KMS-11 (cell line): ENCODE results near the gene SLC25A36.

Experiments
- H2AFZ ChIP-seq: fragments of 200-600 bp; sonication (generic); 2 replicates; pipeline ENCODE4 v1.6.1; 2016; ENCODE audit warnings: antibody characterized with exemption, mixed run types, low read depth
- H3K27ac ChIP-seq: fragments of 200-600 bp; sonication (generic); 2 replicates; pipeline ENCODE4 v1.6.1; 2016; ENCODE audit warnings: mild to moderate bottlenecking, mixed run types
- H3K27me3 ChIP-seq: fragments of 200-600 bp; sonication (generic); 2 replicates; pipeline ENCODE4 v1.6.1; 2017; ENCODE audit warnings: mild to moderate bottlenecking, low read depth, mixed run types, moderate library complexity; ENCODE audit not compliant: insufficient read depth
- H3K36me3 ChIP-seq: fragments of 200-600 bp; sonication (generic); 2 replicates; pipeline ENCODE4 v1.6.1; 2017; ENCODE audit warnings: mild to moderate bottlenecking, mixed run types; ENCODE audit not compliant: insufficient read depth
- H3K4me1 ChIP-seq: fragments of 200-600 bp; sonication (generic); 2 replicates; pipeline ENCODE4 v1.6.1; 2016; ENCODE audit warnings: mild to moderate bottlenecking, low read depth, mixed run types; ENCODE audit not compliant: poor library complexity, severe bottlenecking
- H3K4me2 ChIP-seq: fragments of 200-600 bp; sonication (generic); 2 replicates; pipeline ENCODE4 v1.7.0; 2016; ENCODE audit warnings: mild to moderate bottlenecking, mixed run types
- H3K4me3 ChIP-seq: fragments of 200-600 bp; sonication (generic); IDR thresholded peaks from 2 replicates; pipeline ENCODE4 v1.6.1; 2017; ENCODE audit warnings: low read depth, low read length, mixed read lengths; ENCODE audit not compliant: insufficient read depth
- H3K79me2 ChIP-seq: fragments of 200-600 bp; sonication (generic); 2 replicates; pipeline ENCODE4 v1.6.1; 2016; ENCODE audit warnings: low read depth, mixed run types; ENCODE audit not compliant: insufficient read depth
- H3K9ac ChIP-seq: fragments of 200-600 bp; sonication (generic); 2 replicates; pipeline ENCODE4 v1.6.1; 2016; ENCODE audit warnings: mild to moderate bottlenecking, mixed run types
- H4K20me1 ChIP-seq: fragments of 200-600 bp; sonication (generic); 2 replicates; pipeline ENCODE4 v1.6.1; 2016; ENCODE audit warnings: mild to moderate bottlenecking, mixed run types; ENCODE audit not compliant: insufficient read depth
- TF ChIP-seq, protein P1 (sequence below): fragments of 200-600 bp; sonication (generic); conservative IDR thresholded peaks from 2 replicates; pipeline ENCODE4 v1.6.1; 2017; ENCODE audit warnings: low read depth, mild to moderate bottlenecking, antibody characterized with exemption, low read length, moderate library complexity, mixed read lengths

The SLC25A36 gene

GRCh38 chr3:141020143-141020830, 78.7 kb downstream of the SLC25A36 start:
- no peak overlapping the region for H3K27ac ChIP-seq
- no peak overlapping the region for H3K4me2 ChIP-seq
- no peak overlapping the region for H3K4me3 ChIP-seq
- H4K20me1 ChIP-seq = no peaks in the 10 kb centered on the region
- H2AFZ ChIP-seq = no peak overlapping the region
- H3K4me1 ChIP-seq = no peaks in the 10 kb centered on the region
- H3K9ac ChIP-seq = no peak overlapping the region
- no peaks in the 10 kb centered on the region for H3K27me3 ChIP-seq
- no peaks in the 10 kb centered on the region for H3K79me2 ChIP-seq
- H3K36me3 ChIP-seq = no peaks in the 10 kb centered on the region
- TF ChIP-seq, protein P1, sequence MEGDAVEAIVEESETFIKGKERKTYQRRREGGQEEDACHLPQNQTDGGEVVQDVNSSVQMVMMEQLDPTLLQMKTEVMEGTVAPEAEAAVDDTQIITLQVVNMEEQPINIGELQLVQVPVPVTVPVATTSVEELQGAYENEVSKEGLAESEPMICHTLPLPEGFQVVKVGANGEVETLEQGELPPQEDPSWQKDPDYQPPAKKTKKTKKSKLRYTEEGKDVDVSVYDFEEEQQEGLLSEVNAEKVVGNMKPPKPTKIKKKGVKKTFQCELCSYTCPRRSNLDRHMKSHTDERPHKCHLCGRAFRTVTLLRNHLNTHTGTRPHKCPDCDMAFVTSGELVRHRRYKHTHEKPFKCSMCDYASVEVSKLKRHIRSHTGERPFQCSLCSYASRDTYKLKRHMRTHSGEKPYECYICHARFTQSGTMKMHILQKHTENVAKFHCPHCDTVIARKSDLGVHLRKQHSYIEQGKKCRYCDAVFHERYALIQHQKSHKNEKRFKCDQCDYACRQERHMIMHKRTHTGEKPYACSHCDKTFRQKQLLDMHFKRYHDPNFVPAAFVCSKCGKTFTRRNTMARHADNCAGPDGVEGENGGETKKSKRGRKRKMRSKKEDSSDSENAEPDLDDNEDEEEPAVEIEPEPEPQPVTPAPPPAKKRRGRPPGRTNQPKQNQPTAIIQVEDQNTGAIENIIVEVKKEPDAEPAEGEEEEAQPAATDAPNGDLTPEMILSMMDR = no peak

- Histone ChIP-seq H3K27me3 (no peaks in the 10 kb centered on the region), H3K4me3 (no peak overlapping the region), H3K27ac (no peak overlapping the region), H3K79me2 (no peaks in the 10 kb centered on the region), H3K4me1 (no peaks in the 10 kb centered on the region), H3K36me3 (no peaks in the 10 kb centered on the region), H2AFZ (no peak overlapping the region), H3K4me2 (no peak overlapping the region), H4K20me1 (no peaks in the 10 kb centered on the region), H3K9ac (no peak overlapping the region)
- TF ChIP-seq, protein P1 = no peak
Observed at GRCh38 chr3:141021261-141021660, 79.6 kb downstream of the SLC25A36 start.
